GM06990 (cell line): Measurements from ENCODE around the gene CA9.

Source experiments
- DNase-seq: peaks from one replicate; pipeline ENCODE4 v3.0.0-alpha.2; 2011; ENCODE audit not compliant: insufficient read length; ENCODE audit errors: extremely low read depth
- H3K27me3 ChIP-seq: replicated peaks from 2 replicates; pipeline ENCODE4 v1.6.0; 2011; ENCODE audit warnings: low read length; ENCODE audit not compliant: control insufficient read depth, insufficient read depth
- H3K36me3 ChIP-seq: 2 replicates; pipeline ENCODE4 v1.5.1; 2011; ENCODE audit warnings: low read length; ENCODE audit not compliant: control insufficient read depth, insufficient read depth
- H3K4me3 ChIP-seq: replicated peaks from 2 replicates; pipeline ENCODE4 v1.5.1; 2011; ENCODE audit warnings: low read depth, mild to moderate bottlenecking, control low read depth, low read length
- CTCF ChIP-seq: IDR thresholded peaks from 2 replicates; pipeline ENCODE4 v1.5.1; 2011; ENCODE audit warnings: low read length, control low read depth, mild to moderate bottlenecking, inconsistent platforms; ENCODE audit not compliant: insufficient read depth, poor library complexity, severe bottlenecking

Gene CA9

GRCh38 chr9:35687306-35687705 is 13.6 kb downstream of the CA9 start:
- no peaks in the 10 kb centered on the region for H3K27me3 ChIP-seq
- no peaks in the 10 kb centered on the region for H3K36me3 ChIP-seq
- H3K4me3 ChIP-seq: no peak overlapping the region
- no peak for TF ChIP-seq CTCF
- DNase-seq: no peak

- Histone ChIP-seq H3K27me3 (no peaks in the 10 kb centered on the region), H3K4me3 (no peak overlapping the region), H3K36me3 (no peaks in the 10 kb centered on the region)
- DNase-seq: no peak
- no peak for TF ChIP-seq CTCF
These were observed 14.3 kb downstream of the CA9 start for GRCh38 chr9:35687972-35688557.

- no peak overlapping the region for H3K4me3 ChIP-seq
- DNase-seq: no peak
- H3K36me3 ChIP-seq: no peaks in the 10 kb centered on the region
- TF ChIP-seq CTCF: no peak
- no peaks in the 10 kb centered on the region for H3K27me3 ChIP-seq
These were observed 15.1 kb downstream of the CA9 start for GRCh38 chr9:35688558-35689541.

- no peak for DNase-seq
- H3K4me3 ChIP-seq: peak within 1 kb of the TSS; percentile 71
- H3K36me3 ChIP-seq: no peaks in the 10 kb centered on the region
- TF ChIP-seq CTCF: no peak
- no peaks in the 10 kb centered on the region for H3K27me3 ChIP-seq
These were observed 16.0 kb downstream of the CA9 start, which contains the start of gene TPM2 for GRCh38 chr9:35689542-35690293. Gene TPM2, minus strand, starts transcription at chr9:35689925. Its CDS starts 108 bp downstream, at chr9:35689817.

- no peaks in the 10 kb centered on the region for H3K36me3 ChIP-seq
- peak overlapping the region; percentile 71 for H3K4me3 ChIP-seq
- DNase-seq: no peak
- TF ChIP-seq CTCF: no peak
- H3K27me3 ChIP-seq: no peaks in the 10 kb centered on the region
These were observed 16.5 kb downstream of the CA9 start for GRCh38 chr9:35690294-35690613.
